GM12872 (cell line): ENCODE measurements around the gene PCDHB7.
"Not testable (repeated sequence)": the region's sequence is repeated elsewhere in the genome, so short reads cannot be mapped to it uniquely, and the experiment has no call there.

Experiments
- CTCF ChIP-seq: IDR thresholded peaks from 3 replicates; pipeline ENCODE4 v1.5.1; 2011; ENCODE audit warnings: low read depth, mild to moderate bottlenecking, low read length, moderate library complexity; ENCODE audit not compliant: insufficient read depth

Gene PCDHB7

DNA sequence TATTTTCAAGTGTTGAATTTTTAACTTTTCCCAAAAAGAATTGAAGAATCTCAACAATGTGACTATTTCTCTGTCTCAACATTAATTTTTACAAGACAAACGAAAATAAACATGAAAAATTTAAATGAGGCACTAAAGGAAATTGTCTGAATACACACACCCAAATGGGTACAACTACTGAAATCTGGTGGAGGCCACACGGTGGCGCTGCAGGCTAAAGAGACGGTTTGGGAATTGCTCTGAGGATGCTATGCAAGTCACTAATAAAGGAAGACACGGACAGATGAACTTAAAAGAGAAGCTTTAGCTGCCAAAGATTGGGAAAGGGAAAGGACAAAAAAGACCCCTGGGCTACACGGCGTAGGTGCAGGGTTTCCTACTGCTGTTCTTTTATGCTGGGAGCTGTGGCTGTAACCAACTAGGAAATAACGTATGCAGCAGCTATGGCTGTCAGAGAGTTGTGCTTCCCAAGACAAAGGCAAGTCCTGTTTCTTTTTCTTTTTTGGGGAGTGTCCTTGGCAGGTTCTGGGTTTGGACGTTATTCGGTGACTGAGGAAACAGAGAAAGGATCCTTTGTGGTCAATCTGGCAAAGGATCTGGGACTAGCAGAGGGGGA is 19.8 kb downstream of the PCDHB7 start, which contains the start of gene PCDHB10:
Gene PCDHB10 (plus strand): TSS at position 244 of the 616 bp plus-strand sequence. CDS start 200 bp downstream, at position 444.
- TF ChIP-seq CTCF: peak; percentile 44; the same call in 2 of the 3 replicates

DNA sequence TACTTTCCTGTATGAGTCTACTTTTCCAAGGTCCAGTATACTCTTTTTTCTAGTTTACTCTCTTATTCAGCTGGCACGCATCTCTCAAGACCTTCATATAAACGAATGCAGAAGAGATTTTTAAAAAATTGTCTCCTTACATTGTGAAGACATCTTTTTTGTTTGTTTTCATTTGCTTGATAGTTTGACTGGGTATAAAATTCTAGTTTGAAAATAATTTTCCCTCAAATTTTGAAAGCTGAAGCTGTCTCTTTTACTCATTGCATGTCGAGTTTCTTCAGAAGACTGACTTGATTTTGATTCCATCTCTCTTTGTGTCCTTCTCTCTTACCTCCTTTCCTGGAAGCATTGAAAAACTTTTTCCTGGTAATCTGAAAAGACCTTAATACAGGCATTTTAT is 23.9 kb downstream of the PCDHB7 start:
- TF ChIP-seq CTCF: no peak

DNA sequence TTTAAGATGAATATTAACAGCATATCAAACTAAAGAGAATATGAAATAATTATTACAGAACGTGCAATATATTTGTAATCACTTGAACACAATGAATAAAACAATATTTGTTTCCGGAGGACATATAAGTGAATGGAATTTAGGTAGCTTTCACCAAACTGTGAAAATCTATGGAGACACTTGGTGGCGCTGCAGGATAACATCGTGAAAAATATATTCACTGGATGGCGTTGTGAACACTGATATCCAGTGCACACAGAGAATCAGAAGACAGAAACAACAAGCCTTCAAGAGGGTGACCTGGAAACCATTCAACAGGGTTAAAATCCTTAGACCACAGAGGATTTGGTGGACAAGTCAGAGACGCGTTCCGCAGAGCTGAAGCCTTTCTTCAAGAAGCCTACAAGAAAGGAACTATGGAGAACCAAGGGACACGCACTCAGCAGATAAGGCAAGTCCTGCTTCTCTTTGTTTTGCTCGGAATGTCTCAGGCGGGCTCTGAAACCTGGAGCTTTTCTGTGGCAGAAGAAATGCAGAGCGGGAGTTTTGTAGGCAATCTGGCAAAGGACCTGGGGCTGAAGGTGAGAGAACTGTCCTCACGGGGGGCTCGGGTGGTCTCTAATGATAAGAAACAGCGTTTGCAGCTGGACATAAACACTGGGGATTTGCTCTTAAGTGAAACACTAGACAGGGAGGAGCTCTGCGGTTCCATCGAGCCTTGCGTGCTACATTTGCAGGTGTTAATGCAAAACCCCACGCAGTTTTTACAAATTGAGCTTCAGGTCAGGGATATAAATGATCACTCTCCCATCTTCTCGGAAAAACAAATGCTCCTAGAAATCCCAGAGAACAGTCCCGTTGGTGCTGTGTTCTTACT is 27.2 kb downstream of the PCDHB7 start, which contains the start of gene PCDHB11:
Gene PCDHB11 (plus strand): TSS at position 269 of the 877 bp plus-strand sequence. CDS start 148 bp downstream, at position 417.
- TF ChIP-seq CTCF: no peak

DNA sequence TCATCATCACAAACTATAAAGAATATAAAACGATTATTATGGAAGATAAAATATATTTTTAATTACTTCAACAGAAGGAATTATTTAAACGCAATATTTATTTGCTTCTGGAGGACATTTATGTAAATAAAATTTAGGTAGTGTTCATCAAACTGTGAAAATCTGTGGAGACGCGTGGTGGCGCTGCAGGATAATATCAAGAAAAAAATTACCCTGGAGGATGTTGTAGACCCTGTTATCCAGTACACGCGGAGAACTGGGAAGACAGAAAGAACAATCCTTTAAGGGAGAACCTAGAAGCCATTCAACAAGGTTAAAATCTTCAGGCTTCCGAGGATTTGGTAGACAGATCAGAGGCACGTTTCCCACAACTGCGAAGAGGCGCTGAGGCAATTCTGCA is 36.0 kb downstream of the PCDHB7 start, which contains the start of gene PCDHB12:
Gene PCDHB12 (plus strand): TSS at position 242 of the 400 bp plus-strand sequence. CDS start 189 bp downstream, outside the sequence.
- no peak for TF ChIP-seq CTCF

DNA sequence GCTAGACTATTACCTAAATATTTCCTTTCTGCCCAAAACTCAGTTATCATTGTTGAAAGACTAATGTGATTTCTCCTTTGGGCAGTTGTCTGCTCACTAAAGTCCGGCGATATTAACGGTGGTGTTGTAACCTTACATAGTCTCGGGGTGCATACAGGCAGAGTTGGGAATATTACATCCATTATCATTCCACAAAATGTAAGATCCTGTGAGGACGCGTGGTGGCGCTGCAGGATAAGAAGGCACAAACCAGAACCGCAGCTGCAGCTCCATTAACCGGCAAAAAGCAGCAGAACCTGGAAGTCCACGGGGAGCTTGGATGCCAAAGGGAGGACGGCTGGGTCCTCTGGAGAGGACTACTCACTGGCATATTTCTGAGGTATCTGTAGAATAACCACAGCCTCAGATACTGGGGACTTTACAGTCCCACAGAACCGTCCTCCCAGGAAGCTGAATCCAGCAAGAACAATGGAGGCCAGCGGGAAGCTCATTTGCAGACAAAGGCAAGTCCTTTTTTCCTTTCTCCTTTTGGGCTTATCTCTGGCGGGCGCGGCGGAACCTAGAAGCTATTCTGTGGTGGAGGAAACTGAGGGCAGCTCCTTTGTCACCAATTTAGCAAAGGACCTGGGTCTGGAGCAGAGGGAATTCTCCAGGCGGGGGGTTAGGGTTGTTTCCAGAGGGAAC is 41.4 kb downstream of the PCDHB7 start, which contains the start of gene PCDHB13:
Gene PCDHB13 (plus strand): TSS at position 264 of the 684 bp plus-strand sequence. CDS start 205 bp downstream, at position 469.
- TF ChIP-seq CTCF: not testable (repeated sequence)

- TF ChIP-seq CTCF: no peak
Observed at GRCh38 chr5:141223112-141223783, 50.8 kb downstream of the PCDHB7 start, which contains the start of gene PCDHB14. Gene PCDHB14 (plus strand): TSS chr5:141223343. CDS start chr5:141223506, 163 bp downstream.
